Panc1 (cell line): ENCODE measurements around the gene SF3A1. TPM values are rescaled to one million over a fixed set of nuclear protein-coding genes. Genes with fewer than 3 reads are reported as not detected.

Experiments used
- ATAC-seq: fragments of 200-7000 bp; cut with Tn5 transposase; 2 replicates; pipeline ENCODE4 v1.9.1; 2020; ENCODE audit warnings: mild to moderate bottlenecking, moderate library complexity
- BruUV-seq: library from RNA; stranded (reverse); fragments of 400-500 nt; replicated peaks from 2 replicates; lab custom pipeline; 2021; lab: Mats Ljungman, UMichigan
- CTCF ChIA-PET: fragments of 300-600 bp; sonication (Branson Sonifier 250); formaldehyde crosslinking; loops from one replicate; lab custom pipeline; 2022; ENCODE audit warnings: antibody characterized with exemption; lab: Charles Lee
- POLR2A ChIA-PET: fragments of 300-600 bp; sonication (Branson Sonifier 250); formaldehyde crosslinking; loops from one replicate; lab custom pipeline; 2022; ENCODE audit warnings: antibody characterized with exemption; lab: Charles Lee
- DNase-seq: peaks from one replicate; pipeline ENCODE4 v3.0.0-alpha.2; 2010; ENCODE audit warnings: low read depth, low spot score
- H3K27ac ChIP-seq: 2 replicates; pipeline ENCODE4 v1.5.1; 2011; ENCODE audit warnings: mild to moderate bottlenecking, low read length, inconsistent platforms
- H3K27me3 ChIP-seq: fragments of 200-500 bp; sonication (Bioruptor generic); 2 replicates; pipeline ENCODE4 v1.6.0; 2014; ENCODE audit warnings: low read length, inconsistent platforms; ENCODE audit not compliant: control insufficient read depth, insufficient read depth
- H3K36me3 ChIP-seq: fragments of 200-500 bp; sonication (Bioruptor generic); 2 replicates; pipeline ENCODE4 v1.5.1; 2014; ENCODE audit warnings: inconsistent platforms, mild to moderate bottlenecking, low read length, moderate library complexity; ENCODE audit not compliant: control insufficient read depth, insufficient read depth
- H3K4me1 ChIP-seq: 2 replicates; pipeline ENCODE4 v1.5.1; 2011; ENCODE audit warnings: inconsistent platforms, mild to moderate bottlenecking, low read length, moderate library complexity; ENCODE audit not compliant: control insufficient read depth, insufficient read depth
- H3K4me3 ChIP-seq, 2 experiments: 2 replicates each; pipeline ENCODE4 v1.5.1; 2011 to 2012; ENCODE audit warnings: low read depth in 2 of 2, low read length in 2 of 2, mild to moderate bottlenecking in 2 of 2, inconsistent platforms in 1 of 2, moderate library complexity in 1 of 2
- H3K9me3 ChIP-seq: fragments of 200-500 bp; sonication (Bioruptor generic); 2 replicates; pipeline ENCODE4 v1.5.1; 2014; ENCODE audit warnings: low read depth, mild to moderate bottlenecking, inconsistent platforms, low read length, moderate library complexity; ENCODE audit not compliant: control insufficient read depth, insufficient read depth
- CTCF ChIP-seq: fragments of 450-650 bp; IDR thresholded peaks from 2 replicates; pipeline ENCODE4 v1.5.1; 2017; ENCODE audit warnings: mild to moderate bottlenecking
- POLR2AphosphoS5 ChIP-seq: IDR thresholded peaks from 2 replicates; pipeline ENCODE4 v1.6.1; 2012; ENCODE audit warnings: mild to moderate bottlenecking, low read depth, low read length, moderate library complexity
- REST ChIP-seq, 2 experiments: IDR thresholded peaks; 2 replicates each; pipeline ENCODE4 v1.6.1; 2011 to 2012; ENCODE audit warnings: low read depth in 2 of 2, control low read depth in 1 of 2, low read length in 1 of 2, mild to moderate bottlenecking in 1 of 2, moderate library complexity in 1 of 2; ENCODE audit not compliant: insufficient read depth in 1 of 2
- SIN3A ChIP-seq: IDR thresholded peaks from 2 replicates; pipeline ENCODE4 v1.6.1; 2012; ENCODE audit warnings: low read depth, mild to moderate bottlenecking, low read length, moderate library complexity, borderline replicate concordance; ENCODE audit not compliant: insufficient read depth
- TCF7L2 ChIP-seq: IDR thresholded peaks from 2 replicates; pipeline ENCODE4 v1.6.1; 2011; ENCODE audit warnings: mild to moderate bottlenecking, low read depth, low read length, inconsistent platforms
- in situ Hi-C: cut with HindIII; loops from 2 replicates; pipeline ENCODE4 v1.10.0; 2016; ENCODE audit warnings: low sequenced_read_pairs, low pct_unique_long_range_greater_than_20kb
- intact Hi-C: fragments of 100-400 bp; cut with micrococcal nuclease; formaldehyde crosslinking; loops from one replicate; pipeline ENCODE4 v1.10.0; 2022; ENCODE audit not compliant: unreplicated experiment
- total RNA-seq: library from RNA; stranded (reverse); gene quantifications from one replicate; pipeline ENCODE4 v1.2.1, GENCODE V29; 2021; ENCODE audit not compliant: unreplicated experiment

The SF3A1 gene
- total RNA-seq, 1 experiment from 2014 or later, result 176 TPM

- Histone ChIP-seq H3K27ac (no peak overlapping the region), H3K36me3 (no peaks in the 10 kb centered on the region), H3K27me3 (no peaks in the 10 kb centered on the region), H3K4me3 (no peak overlapping the region), H3K4me1 (peaks cover 14% of the 10 kb centered on the region), H3K9me3 (no peaks in the 10 kb centered on the region)
- BruUV-seq, result no TSS peak
- POLR2A ChIA-PET, result no interaction called here
- CTCF ChIA-PET, result no interaction called here
- intact Hi-C loops (no loop called here), in situ Hi-C loops (no loop called here)
- no peak for ATAC-seq
- no peak for DNase-seq
- no peak for TF ChIP-seq CTCF
- TF ChIP-seq REST (IDR thresholded peaks at IDR 0.05; ENCODE audit: insufficient read depth in 1 of 2, low read depth in 2 of 2, low read length in 1 of 2), result no peak
- TF ChIP-seq TCF7L2, result no peak
- no peak for TF ChIP-seq SIN3A
- TF ChIP-seq POLR2AphosphoS5, result no peak
Measured at GRCh38 chr22:30294830-30295229, 61.9 kb downstream of the SF3A1 start.

GRCh38 chr22:30294066-30294465 is 62.6 kb downstream of the SF3A1 start:
- Histone ChIP-seq H3K4me1 (peaks cover 14% of the 10 kb centered on the region), H3K9me3 (no peaks in the 10 kb centered on the region), H3K27me3 (no peaks in the 10 kb centered on the region), H3K36me3 (no peaks in the 10 kb centered on the region; the same call in 1 of the 2 replicates), H3K4me3 (no peak overlapping the region), H3K27ac (no peak overlapping the region)
- in situ Hi-C loops (no loop called here), intact Hi-C loops (no loop called here)
- DNase-seq (no peak), ATAC-seq (no peak)
- ChIA-PET CTCF (no interaction called here), POLR2A (no interaction called here)
- no TSS peak for BruUV-seq
- TF ChIP-seq TCF7L2, result no peak
- no peak for TF ChIP-seq CTCF
- TF ChIP-seq SIN3A, result no peak
- TF ChIP-seq REST (IDR thresholded peaks at IDR 0.05; ENCODE audit: insufficient read depth in 1 of 2, low read depth in 2 of 2, low read length in 1 of 2), result no peak
- TF ChIP-seq POLR2AphosphoS5, result no peak
